Neural progenitor cell (in vitro differentiated cells): ENCODE results near the gene SP110. TPM values are rescaled to one million over a fixed set of nuclear protein-coding genes. Genes with fewer than 3 reads are reported as not detected.

ENCODE experiments used
- total RNA-seq: library from RNA; depleted of rRNA; stranded (reverse); fragments of >200 nt; gene quantifications from 2 replicates; pipeline ENCODE4 v1.2.3, GENCODE V29; 2015; ENCODE audit warnings: low replicate concordance

SP110 gene
- total RNA-seq, 1 donor from 2014 or later = 1.3 TPM

Other genes with a start within 250 kb of the SP110 start
- gene SLC16A14, start 151.1 kb downstream of the SP110 start, total RNA-seq = 10.8 and 12.4 TPM in 2 replicates
- gene SP140, start 5.8 kb upstream of the SP110 start, total RNA-seq = 0.06 TPM in 1 of 2 replicates, not detected in the other
- 2.0 and 2.1 TPM in 2 replicates for gene SP140L, start 107.2 kb upstream of the SP110 start, total RNA-seq
- 0.69 TPM in 1 of 2 replicates, not detected in the other for gene SP100, start 196.2 kb upstream of the SP110 start, total RNA-seq